HFF-Myc (cell line): ENCODE measurements around the gene ZFHX3.

Experiments used
- DNase-seq: peaks from one replicate; pipeline ENCODE4 v3.0.0-alpha.2; 2011; ENCODE audit warnings: low read depth; ENCODE audit errors: extremely low read depth
- H3K4me3 ChIP-seq: replicated peaks from 2 replicates; pipeline ENCODE4 v1.5.1; 2011; ENCODE audit warnings: low read depth, mild to moderate bottlenecking, control low read depth, low read length
- CTCF ChIP-seq: IDR thresholded peaks from 2 replicates; pipeline ENCODE4 v1.5.1; 2012; ENCODE audit warnings: mild to moderate bottlenecking, low read depth, low read length, control low read depth; ENCODE audit errors: missing control alignments

The ZFHX3 gene

DNA sequence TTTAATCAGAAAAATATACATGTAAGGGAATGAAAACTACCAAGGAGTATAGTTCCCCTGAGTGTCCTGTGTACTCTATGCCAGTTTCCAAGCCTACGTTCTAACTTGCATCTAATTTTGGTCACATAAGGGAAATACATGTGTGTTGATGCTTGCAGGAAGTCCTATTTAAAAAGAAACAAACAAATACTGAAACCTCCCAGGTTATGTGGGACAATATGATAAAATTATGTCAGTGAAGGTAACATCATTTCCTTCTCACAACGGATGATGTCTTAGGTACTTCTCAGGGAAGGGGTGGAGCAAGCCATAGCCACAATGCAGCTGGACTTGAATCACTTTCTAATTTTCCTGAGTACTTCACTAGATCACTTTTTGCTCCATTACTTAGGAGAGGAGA is 115.9 kb downstream of the ZFHX3 start:
- H3K4me3 ChIP-seq = no peak overlapping the region
- TF ChIP-seq CTCF = no peak
- DNase-seq = no peak

- DNase-seq = no peak
- no peak for TF ChIP-seq CTCF
- H3K4me3 ChIP-seq = no peak overlapping the region
Observed at GRCh38 chr16:72930396-72930795, 117.5 kb downstream of the ZFHX3 start.

GRCh38 chr16:72928090-72928981 is 119.6 kb downstream of the ZFHX3 start:
- H3K4me3 ChIP-seq = no peak overlapping the region
- TF ChIP-seq CTCF = no peak
- DNase-seq = no peak

DNA sequence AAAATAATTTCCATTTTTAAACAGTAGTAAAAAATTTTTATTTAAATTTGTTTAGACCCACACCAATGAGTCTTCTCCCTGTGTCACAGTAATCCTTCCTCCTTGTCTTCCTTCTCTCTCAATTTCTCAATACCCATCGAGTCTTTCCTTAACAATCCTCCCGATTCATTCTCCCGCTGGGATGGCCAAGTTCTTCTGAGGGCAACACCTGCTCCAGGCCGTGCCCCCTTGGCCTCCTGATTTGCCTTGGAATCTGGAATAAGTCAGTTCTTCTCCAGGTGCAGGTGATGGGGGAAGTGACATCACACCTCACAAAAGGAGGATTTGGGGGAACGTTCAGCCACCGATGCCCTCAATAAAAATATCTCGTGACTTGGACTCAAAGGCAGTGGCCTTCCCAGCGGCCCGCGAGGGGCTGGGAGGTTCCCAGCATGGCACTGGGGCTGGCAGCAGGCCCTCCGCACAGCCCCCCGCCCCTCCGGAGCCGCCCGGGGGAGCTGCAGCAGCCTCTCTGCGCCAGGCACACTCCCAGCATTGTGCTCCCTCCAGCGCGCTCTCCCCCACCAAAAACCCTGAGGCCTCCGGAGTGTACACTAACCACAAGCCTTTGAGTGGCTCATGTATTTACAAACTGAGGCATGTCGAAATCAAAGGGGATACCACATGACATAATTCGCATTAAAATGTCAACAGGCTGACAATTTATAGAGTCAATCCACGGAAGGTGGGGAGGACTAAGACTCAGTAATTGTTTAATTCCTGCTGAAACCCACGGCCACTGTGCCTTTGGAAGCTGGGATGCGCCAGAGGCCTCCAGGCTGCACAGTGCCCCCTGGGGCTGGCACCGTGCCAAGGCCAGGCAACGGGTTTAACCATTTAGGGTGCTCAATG is 120.5 kb downstream of the ZFHX3 start:
- H3K4me3 ChIP-seq = no peak overlapping the region
- DNase-seq = no peak
- TF ChIP-seq CTCF = no peak

GRCh38 chr16:72926177-72927070 is 121.5 kb downstream of the ZFHX3 start:
- no peak for DNase-seq
- H3K4me3 ChIP-seq = no peak overlapping the region
- TF ChIP-seq CTCF = no peak

DNA sequence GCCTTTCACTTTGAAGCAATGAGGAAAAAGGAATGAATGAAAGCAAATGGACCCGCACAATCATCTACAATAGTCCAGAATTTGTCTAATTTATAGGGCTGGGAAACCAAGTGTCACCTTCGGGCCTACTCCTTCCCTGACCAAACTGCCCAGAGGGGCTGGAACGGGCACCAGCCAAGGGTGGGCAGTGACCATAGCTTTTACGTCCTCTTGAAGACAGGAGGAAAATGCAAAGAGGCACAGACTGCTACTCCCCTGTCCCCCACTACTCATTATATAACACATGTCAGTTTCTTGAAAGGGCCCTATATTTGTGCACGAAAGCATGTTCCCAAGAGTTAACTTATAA is 122.3 kb downstream of the ZFHX3 start:
- no peak overlapping the region for H3K4me3 ChIP-seq
- DNase-seq = no peak
- no peak for TF ChIP-seq CTCF
